ENCODE results near the gene SCLT1.

- TF ChIP-seq EP300 (IDR thresholded peaks at IDR 0.05) (no peak), CTCF (IDR thresholded peaks at IDR 0.05) (no peak), POLR2AphosphoS5 (IDR thresholded peaks at IDR 0.05) (no peak), POLR2A (IDR thresholded peaks at IDR 0.05) (no peak)
These were observed 34.3 kb downstream of the SCLT1 start for GRCh38 chr4:129059028-129059427.

All from sigmoid colon (tissue), 4 donors.